H1 (cell line): ENCODE data around the gene MFN1. TPM values are rescaled to one million over a fixed set of nuclear protein-coding genes. Genes with fewer than 3 reads are reported as not detected.

ENCODE experiments used
- CTCF ChIA-PET: fragments of 300-600 bp; sonication (Branson Sonifier 250); formaldehyde crosslinking; loops from one replicate; lab custom pipeline; 2021; ENCODE audit not compliant: partially characterized antibody; lab: Charles Lee
- POLR2A ChIA-PET: fragments of 300-600 bp; sonication (Branson Sonifier 250); formaldehyde crosslinking; loops from one replicate; lab custom pipeline; 2021; ENCODE audit warnings: inconsistent platforms; ENCODE audit not compliant: partially characterized antibody; lab: Charles Lee
- DNase-seq, 2 experiments: peaks; one replicate each; pipeline versions ENCODE4 v3.0.0 to v3.0.0-alpha.2; 2010 to 2022; ENCODE audit warnings: low spot score in 2 of 2, low read depth in 1 of 2, mixed read lengths in 1 of 2
- FAIRE-seq: peaks from 2 replicates; lab custom pipeline; 2011; peaks lifted over from hg19 to GRCh38; lab: Jason Lieb, UNC
- H2AFZ ChIP-seq: 2 replicates; pipeline ENCODE4 v1.8.1; 2012; ENCODE audit warnings: low read length, inconsistent platforms
- H2AK5ac ChIP-seq: 2 replicates; pipeline ENCODE4 v1.6.1; 2013; ENCODE audit warnings: low read depth, low read length
- H2BK120ac ChIP-seq: replicated peaks from 2 replicates; pipeline ENCODE3; 2013; ENCODE audit warnings: low read depth, low read length, inconsistent platforms
- H2BK12ac ChIP-seq: 2 replicates; pipeline ENCODE4 v1.6.1; 2013; ENCODE audit warnings: low read depth, low read length
- H2BK15ac ChIP-seq: 2 replicates; pipeline ENCODE4 v1.6.1; 2013; ENCODE audit warnings: low read length
- H2BK20ac ChIP-seq: 2 replicates; pipeline ENCODE4 v1.6.1; 2013; ENCODE audit warnings: low read length
- H2BK5ac ChIP-seq: 2 replicates; pipeline ENCODE4 v1.6.1; 2013; ENCODE audit warnings: low read depth, low read length
- H3K14ac ChIP-seq: 2 replicates; pipeline ENCODE4 v1.6.1; 2013; ENCODE audit warnings: inconsistent platforms; ENCODE audit not compliant: insufficient read length
- H3K18ac ChIP-seq: 2 replicates; pipeline ENCODE4 v1.6.1; 2013; ENCODE audit warnings: low read length; ENCODE audit errors: extremely low read depth
- H3K23ac ChIP-seq: 2 replicates; pipeline ENCODE4 v1.6.1; 2013; ENCODE audit warnings: inconsistent platforms; ENCODE audit not compliant: insufficient read length
- H3K23me2 ChIP-seq: 2 replicates; pipeline ENCODE4 v1.6.1; 2013; ENCODE audit warnings: low read depth, low read length
- H3K27ac ChIP-seq: 2 replicates; pipeline ENCODE4 v1.6.1; 2011; ENCODE audit warnings: low read depth, low read length, inconsistent platforms
- H3K27me3 ChIP-seq, 4 experiments: replicated peaks in 1 of 4; 1 replicate in 1 of 4; 2 replicates in 3 of 4; pipeline versions ENCODE4 v1.6.1 to v1.8.1; 2011 to 2013; ENCODE audit warnings: low read length in 3 of 4, mild to moderate bottlenecking in 3 of 4, inconsistent platforms in 2 of 4, mixed read lengths in 2 of 4, moderate library complexity in 1 of 4; ENCODE audit not compliant: control insufficient read depth in 3 of 4, insufficient read depth in 3 of 4; ENCODE audit errors: extremely low read depth in 1 of 4
- H3K36me3 ChIP-seq, 4 experiments: 2 replicates each; pipeline versions ENCODE4 v1.6.1 to v1.8.1; 2011 to 2013; ENCODE audit warnings: mild to moderate bottlenecking in 4 of 4, low read length in 3 of 4, moderate library complexity in 2 of 4, control low read depth in 1 of 4, inconsistent platforms in 1 of 4; ENCODE audit not compliant: insufficient read depth in 4 of 4, control insufficient read depth in 2 of 4
- H3K4ac ChIP-seq: replicated peaks from 2 replicates; pipeline ENCODE3; 2013; ENCODE audit warnings: low read length, low read depth, mixed read lengths, inconsistent platforms; ENCODE audit not compliant: insufficient read length
- H3K4me1 ChIP-seq, 4 experiments: replicated peaks in 1 of 4; 1 replicate in 1 of 4; 2 replicates in 3 of 4; pipeline versions ENCODE4 v1.6.1 to v1.8.1; 2011 to 2013; ENCODE audit warnings: low read length in 3 of 4, inconsistent platforms in 2 of 4, mixed read lengths in 1 of 4; ENCODE audit not compliant: insufficient read depth in 4 of 4, control insufficient read depth in 3 of 4
- H3K4me2 ChIP-seq, 2 experiments: 2 replicates each; pipeline versions ENCODE4 v1.6.1 to v1.8.1; 2011 to 2013; ENCODE audit warnings: low read depth in 2 of 2, low read length in 2 of 2, control low read depth in 1 of 2, inconsistent platforms in 1 of 2, mild to moderate bottlenecking in 1 of 2; ENCODE audit not compliant: insufficient read depth in 1 of 2
- H3K4me3 ChIP-seq, 4 experiments: fragments of 200-600, 300-600 bp in 1 of 4; sonication (generic), shearing (Covaris generic), sonication (Bioruptor Twin) in 1 of 4; 2 replicates each; pipeline versions ENCODE4 v1.5.1 to v1.8.1; 2011 to 2016; ENCODE audit warnings: low read length in 4 of 4, low read depth in 3 of 4, control low read depth in 2 of 4, inconsistent platforms in 2 of 4, mild to moderate bottlenecking in 2 of 4, mixed read lengths in 1 of 4, moderate library complexity in 1 of 4; ENCODE audit not compliant: insufficient read depth in 2 of 4; ENCODE audit errors: extremely low read depth in 1 of 4
- H3K56ac ChIP-seq: replicated peaks from 2 replicates; pipeline ENCODE3; 2013; ENCODE audit warnings: low read depth, mild to moderate bottlenecking, mixed read lengths, low read length, inconsistent platforms; ENCODE audit not compliant: insufficient read length
- H3K79me1 ChIP-seq: 2 replicates; pipeline ENCODE4 v1.6.1; 2013; ENCODE audit warnings: low read depth, low read length, control low read depth
- H3K79me2 ChIP-seq, 2 experiments: 2 replicates each; pipeline versions ENCODE4 v1.6.1 to v1.8.1; 2012 to 2013; ENCODE audit warnings: low read length in 2 of 2, mild to moderate bottlenecking in 2 of 2, inconsistent platforms in 1 of 2; ENCODE audit not compliant: insufficient read depth in 2 of 2, control insufficient read depth in 1 of 2
- H3K9ac ChIP-seq, 4 experiments: replicated peaks in 1 of 4; 1 replicate in 1 of 4; 2 replicates in 3 of 4; pipeline versions ENCODE4 v1.6.1 to v1.8.1; 2011 to 2013; ENCODE audit warnings: low read depth in 3 of 4, low read length in 3 of 4, control low read depth in 2 of 4, mild to moderate bottlenecking in 2 of 4, moderate library complexity in 2 of 4, inconsistent platforms in 1 of 4; ENCODE audit errors: extremely low read depth in 1 of 4
- H3K9me3 ChIP-seq, 2 experiments: 2 replicates each; pipeline versions ENCODE4 v1.6.1 to v1.8.1; 2012 to 2013; ENCODE audit warnings: mild to moderate bottlenecking in 2 of 2, moderate library complexity in 2 of 2, control low read depth in 1 of 2, inconsistent platforms in 1 of 2, low read depth in 1 of 2, low read length in 1 of 2, mixed read lengths in 1 of 2; ENCODE audit not compliant: insufficient read depth in 2 of 2
- H4K20me1 ChIP-seq, 2 experiments: replicated peaks in 1 of 2; 2 replicates each; pipeline versions ENCODE3 to v1.8.1; 2011 to 2013; ENCODE audit warnings: inconsistent platforms in 2 of 2, low read length in 2 of 2, mild to moderate bottlenecking in 1 of 2; ENCODE audit not compliant: insufficient read depth in 2 of 2, control insufficient read depth in 1 of 2
- H4K5ac ChIP-seq: 2 replicates; pipeline ENCODE4 v1.6.1; 2013; ENCODE audit warnings: low read length, low read depth, mixed read lengths, inconsistent platforms; ENCODE audit not compliant: insufficient read length
- H4K8ac ChIP-seq: 2 replicates; pipeline ENCODE4 v1.8.0; 2013; ENCODE audit warnings: mild to moderate bottlenecking, moderate library complexity, low read length, inconsistent platforms; ENCODE audit not compliant: insufficient read depth; ENCODE audit errors: extremely low read depth
- H4K91ac ChIP-seq: replicated peaks from 2 replicates; pipeline ENCODE3; 2013; ENCODE audit warnings: low read length, mixed read lengths, inconsistent platforms; ENCODE audit not compliant: insufficient read length
- BCL11A ChIP-seq, 2 experiments: IDR thresholded peaks; one replicate each; pipeline ENCODE4 v1.6.1; 2011; ENCODE audit warnings: low read depth in 2 of 2, low read length in 2 of 2, mild to moderate bottlenecking in 2 of 2
- BRCA1 ChIP-seq: IDR thresholded peaks from 2 replicates; pipeline ENCODE4 v1.6.1; 2012; ENCODE audit warnings: low read depth, low read length, improper control_type of control experiment
- EGR1 ChIP-seq: IDR thresholded peaks from 2 replicates; pipeline ENCODE4 v1.6.1; 2011; ENCODE audit warnings: low read depth, low read length, borderline replicate concordance
- EZH2 ChIP-seq: fragments of 200-600 bp; sonication (generic); IDR thresholded peaks from 2 replicates; pipeline ENCODE4 v1.7.1; 2012; ENCODE audit warnings: low read depth, mild to moderate bottlenecking, moderate library complexity, low read length, inconsistent platforms; ENCODE audit not compliant: severe bottlenecking
- JUN ChIP-seq: IDR thresholded peaks from 2 replicates; pipeline ENCODE4 v1.6.1; 2011; ENCODE audit warnings: low read depth, mild to moderate bottlenecking, improper control_type of control experiment, low read length
- KDM4A ChIP-seq: IDR thresholded peaks from one replicate; pipeline ENCODE4 v1.7.1; 2012; ENCODE audit warnings: low read depth, mild to moderate bottlenecking, moderate library complexity, low read length, inconsistent platforms; ENCODE audit not compliant: severe bottlenecking
- NANOG ChIP-seq: IDR thresholded peaks from 2 replicates; pipeline ENCODE4 v1.6.1; 2011; ENCODE audit warnings: low read length, low read depth, mild to moderate bottlenecking, inconsistent platforms; ENCODE audit not compliant: insufficient read depth, poor library complexity, severe bottlenecking
- POLR2A ChIP-seq, 2 experiments: IDR thresholded peaks; 1 replicate in 1 of 2; 2 replicates in 1 of 2; pipeline ENCODE4 v1.6.1; 2011; ENCODE audit warnings: low read depth in 2 of 2, low read length in 2 of 2, mild to moderate bottlenecking in 2 of 2; ENCODE audit errors: control extremely low read depth in 1 of 2
- RAD21 ChIP-seq, 2 experiments: IDR thresholded peaks in 1 of 2; conservative IDR thresholded peaks in 1 of 2; 2 replicates each; pipeline ENCODE4 v1.6.1; 2011; ENCODE audit warnings: low read depth in 2 of 2, low read length in 2 of 2, improper control_type of control experiment in 1 of 2, inconsistent platforms in 1 of 2, mild to moderate bottlenecking in 1 of 2, moderate library complexity in 1 of 2
- RFX5 ChIP-seq: IDR thresholded peaks from 2 replicates; pipeline ENCODE4 v1.6.1; 2011; ENCODE audit warnings: low read depth, low read length, improper control_type of control experiment, borderline replicate concordance
- SAP30 ChIP-seq: fragments of 300-600 bp; sonication (generic); IDR thresholded peaks from 2 replicates; pipeline ENCODE4 v1.7.1; 2012; ENCODE audit warnings: low read length, moderate library complexity, mild to moderate bottlenecking, inconsistent platforms; ENCODE audit not compliant: insufficient read depth, insufficient replicate concordance
- SIX5 ChIP-seq: IDR thresholded peaks from 2 replicates; pipeline ENCODE4 v1.6.1; 2011; ENCODE audit warnings: mild to moderate bottlenecking, low read depth, low read length
- SP4 ChIP-seq: IDR thresholded peaks from 2 replicates; pipeline ENCODE4 v1.6.1; 2012; ENCODE audit warnings: low read length, inconsistent platforms
- WGBS, 2 experiments: shearing (Covaris generic) in 1 of 2; methylation state at CpG; one replicate each; pipeline versions ENCODE4 v1.1.6 to v1.1.7; 2013 to 2015; ENCODE audit warnings: low lambda C conversion rate in 2 of 2, mixed read lengths in 2 of 2, inconsistent platforms in 1 of 2, low coverage in 1 of 2, missing lambda C conversion rate in 1 of 2; ENCODE audit not compliant: insufficient replicate concordance in 2 of 2, insufficient coverage in 1 of 2, insufficient read length in 1 of 2; ENCODE audit errors: extremely low coverage in 1 of 2, missing lambda C conversion rate in 1 of 2; 5-methylcytosine and 5-hydroxymethylcytosine counted together
- polyA plus RNA-seq, 7 experiments: library from polyadenylated mRNA; depleted of rRNA in 3 of 7; stranded (reverse) in 5 of 7; unstranded in 2 of 7; fragments of >200 nt in 5 of 7; fragments of 200-250 nt in 2 of 7; gene quantifications; 1 replicate in 5 of 7; 2 replicates in 1 of 7; 4 replicates in 1 of 7; pipeline versions ENCODE4 v1.2.1 to v1.2.3, GENCODE V29; 2011 to 2013; ENCODE audit warnings: missing spikeins in 2 of 7, mixed read lengths in 2 of 7
- total RNA-seq: library from RNA; stranded (reverse); fragmentation: NEBNext Ultra II Directional; extraction: Animal tissue kit (Norgen Biotek cat#: 25700); gene quantifications from 2 replicates; pipeline ENCODE4 v1.2.1, GENCODE V29; 2021
- TF ChIP-seq, protein P1 (sequence below): IDR thresholded peaks from 2 replicates; pipeline ENCODE4 v1.6.1; 2012; ENCODE audit warnings: inconsistent platforms

The MFN1 gene
- total and polyA plus RNA-seq, 2 of the 8 experiments (the other 6 are each of a cell fraction or from before 2014, with no cell fraction given) = 9.1 to 35.6 TPM

DNA sequence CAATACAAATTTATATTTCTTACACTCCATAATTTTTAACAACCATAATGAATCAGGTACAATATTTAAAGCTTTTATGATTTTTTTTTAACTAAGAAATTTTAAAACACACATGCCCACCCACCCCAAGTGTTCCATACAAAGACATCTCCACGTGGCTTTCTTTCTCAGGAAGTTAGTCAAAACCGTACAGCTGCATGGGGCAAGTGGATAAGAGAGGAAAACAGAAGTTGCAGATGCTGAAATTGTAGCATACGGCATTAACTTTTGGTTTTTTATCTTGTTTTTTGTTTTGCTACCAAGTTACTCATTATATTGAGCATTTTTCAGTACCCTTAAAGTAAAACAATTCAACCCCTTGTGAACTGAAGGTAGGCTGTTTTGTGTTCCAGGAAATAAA is 89.0 kb downstream of the MFN1 start:
- ChIA-PET POLR2A (no interaction called here), CTCF (interaction anchor here (0.6 to 1.9 kb wide), 2 partner anchors 10 to 179 kb away, joined by 4 to 9 read pairs; no protein-coding TSS in a partner anchor)
- no peak overlapping the region for H2AK5ac ChIP-seq
- H2AFZ ChIP-seq = no peak overlapping the region
- DNase-seq = no peak
- H3K4ac ChIP-seq = no peak overlapping the region
- no peaks in the 10 kb centered on the region for H3K27me3 ChIP-seq
- H3K79me2 ChIP-seq = 0 out of 4 replicates have a peak, but pooled peaks cover 0 to 3% of the 10 kb centered on the region in 2 experiments
- no peak overlapping the region for H2BK15ac ChIP-seq
- no peak overlapping the region for H3K27ac ChIP-seq
- WGBS, 2 experiments = 81% methylated on average over 3 of the region's 3 CpGs; no CpG with 5 or more reads in 1 of the 2 experiments
- H3K18ac ChIP-seq = no peak overlapping the region
- no peak overlapping the region for H4K91ac ChIP-seq
- H3K4me1 ChIP-seq = peaks cover 0 to 8% (median 3%) of the 10 kb centered on the region in 4 experiments; a peak in 4 of 7 replicates
- no peaks in the 10 kb centered on the region for H4K20me1 ChIP-seq
- H3K4me2 ChIP-seq = no peak overlapping the region
- H2BK120ac ChIP-seq = no peak overlapping the region
- H3K56ac ChIP-seq = no peak overlapping the region
- H3K23me2 ChIP-seq = no peaks in the 10 kb centered on the region
- no peaks in the 10 kb centered on the region for H3K36me3 ChIP-seq
- FAIRE-seq = no peak
- no peak overlapping the region for H3K23ac ChIP-seq
- H2BK12ac ChIP-seq = no peak overlapping the region
- no peak overlapping the region for H3K9ac ChIP-seq
- no peaks in the 10 kb centered on the region; the same call in 1 of the 2 replicates for H3K79me1 ChIP-seq
- H3K4me3 ChIP-seq = no peak overlapping the region
- H2BK5ac ChIP-seq = no peak overlapping the region
- H3K9me3 ChIP-seq = no peaks in the 10 kb centered on the region
- H2BK20ac ChIP-seq = no peak overlapping the region
- H3K14ac ChIP-seq = no peak overlapping the region
- no peak overlapping the region for H4K8ac ChIP-seq
- no peak overlapping the region for H4K5ac ChIP-seq
- TF ChIP-seq RAD21 (IDR thresholded peaks at IDR 0.05 in 1 of 2, conservative IDR thresholded peaks at IDR 0.05 in 1 of 2; ENCODE audit: low read depth in 2 of 2, low read length in 2 of 2) (no peak), POLR2A (IDR thresholded peaks at IDR 0.05; ENCODE audit: control extremely low read depth in 1 of 2, low read depth in 2 of 2, low read length in 2 of 2) (no peak), NANOG (no peak), SIX5 (no peak), RFX5 (no peak), SP4 (no peak), JUN (no peak), EGR1 (no peak), BRCA1 (no peak), EZH2 (no peak), KDM4A (no peak), SAP30 (no peak), BCL11A (IDR thresholded peaks at IDR 0.05; ENCODE audit: low read depth in 2 of 2, low read length in 2 of 2) (no peak)
- TF ChIP-seq, protein P1, sequence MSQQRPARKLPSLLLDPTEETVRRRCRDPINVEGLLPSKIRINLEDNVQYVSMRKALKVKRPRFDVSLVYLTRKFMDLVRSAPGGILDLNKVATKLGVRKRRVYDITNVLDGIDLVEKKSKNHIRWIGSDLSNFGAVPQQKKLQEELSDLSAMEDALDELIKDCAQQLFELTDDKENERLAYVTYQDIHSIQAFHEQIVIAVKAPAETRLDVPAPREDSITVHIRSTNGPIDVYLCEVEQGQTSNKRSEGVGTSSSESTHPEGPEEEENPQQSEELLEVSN = no peak
